T-helper 22 cell (primary cell): ENCODE results near the gene SYNE1.
"Not testable (repeated sequence)": the region's sequence is repeated elsewhere in the genome, so short reads cannot be mapped to it uniquely, and the experiment has no call there.

Experiments used
- DNase-seq: peaks from one replicate; pipeline ENCODE4 v3.0.0-alpha.2; 2020; ENCODE audit warnings: low read depth

The SYNE1 gene

GRCh38 chr6:152098683-152099082, 538.5 kb downstream of the SYNE1 start:
- DNase-seq = no peak

GRCh38 chr6:152096863-152097496, 540.2 kb downstream of the SYNE1 start:
- no peak for DNase-seq

GRCh38 chr6:152094992-152095592, 542.1 kb downstream of the SYNE1 start:
- DNase-seq = no peak

- no peak for DNase-seq
Measured at GRCh38 chr6:152094276-152094675, 542.9 kb downstream of the SYNE1 start.

- no peak for DNase-seq
Measured at GRCh38 chr6:152093711-152094110, 543.5 kb downstream of the SYNE1 start.

GRCh38 chr6:152091851-152092341, 545.3 kb downstream of the SYNE1 start:
- no peak for DNase-seq

GRCh38 chr6:152091201-152091600, 546.0 kb downstream of the SYNE1 start:
- DNase-seq = no peak

GRCh38 chr6:152089992-152090391, 547.2 kb downstream of the SYNE1 start:
- DNase-seq = no peak

- DNase-seq = no peak
Measured at GRCh38 chr6:152087701-152088100, 549.5 kb downstream of the SYNE1 start.

- DNase-seq = no peak
Measured at GRCh38 chr6:152087096-152087495, 550.1 kb downstream of the SYNE1 start.

- no peak for DNase-seq
Measured at GRCh38 chr6:152086223-152086873, 550.8 kb downstream of the SYNE1 start.

- DNase-seq = no peak
Measured at GRCh38 chr6:152085451-152085921, 551.7 kb downstream of the SYNE1 start.

- DNase-seq = no peak
Measured at GRCh38 chr6:152078804-152079203, 558.4 kb downstream of the SYNE1 start.

- DNase-seq = no peak
Measured at GRCh38 chr6:152078001-152078400, 559.2 kb downstream of the SYNE1 start.

GRCh38 chr6:152076242-152076641, 560.9 kb downstream of the SYNE1 start:
- not testable (repeated sequence) for DNase-seq

- no peak for DNase-seq
Measured at GRCh38 chr6:152071843-152072242, 565.3 kb downstream of the SYNE1 start.
